GM18907 (cell line): Measurements from ENCODE around the gene RIMBP2.

Source experiments
- ATAC-seq: cut with Tn5 transposase; IDR thresholded peaks from one replicate; pipeline ENCODE4 v1.9.1; 2021; ENCODE audit warnings: mild to moderate bottlenecking, moderate library complexity; ENCODE audit not compliant: unreplicated experiment

RIMBP2 gene

DNA sequence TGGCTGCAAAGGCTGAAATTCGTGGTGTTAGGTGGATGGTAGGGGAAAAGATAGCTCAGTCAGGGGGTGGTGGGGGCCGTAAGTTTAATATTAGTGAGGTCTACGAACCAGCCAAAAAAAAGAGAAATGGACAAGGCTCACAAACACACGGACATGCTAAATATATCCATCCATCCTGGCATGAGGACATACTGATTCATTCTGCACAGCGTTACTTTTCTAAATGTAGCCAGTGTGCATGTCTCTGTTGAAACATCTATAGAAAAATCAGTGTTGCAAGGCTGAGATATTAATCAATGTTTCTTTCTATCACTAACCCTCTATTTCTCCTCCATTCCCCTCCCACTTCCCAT, 227.8 kb downstream of the RIMBP2 start:
- no peak for ATAC-seq

DNA sequence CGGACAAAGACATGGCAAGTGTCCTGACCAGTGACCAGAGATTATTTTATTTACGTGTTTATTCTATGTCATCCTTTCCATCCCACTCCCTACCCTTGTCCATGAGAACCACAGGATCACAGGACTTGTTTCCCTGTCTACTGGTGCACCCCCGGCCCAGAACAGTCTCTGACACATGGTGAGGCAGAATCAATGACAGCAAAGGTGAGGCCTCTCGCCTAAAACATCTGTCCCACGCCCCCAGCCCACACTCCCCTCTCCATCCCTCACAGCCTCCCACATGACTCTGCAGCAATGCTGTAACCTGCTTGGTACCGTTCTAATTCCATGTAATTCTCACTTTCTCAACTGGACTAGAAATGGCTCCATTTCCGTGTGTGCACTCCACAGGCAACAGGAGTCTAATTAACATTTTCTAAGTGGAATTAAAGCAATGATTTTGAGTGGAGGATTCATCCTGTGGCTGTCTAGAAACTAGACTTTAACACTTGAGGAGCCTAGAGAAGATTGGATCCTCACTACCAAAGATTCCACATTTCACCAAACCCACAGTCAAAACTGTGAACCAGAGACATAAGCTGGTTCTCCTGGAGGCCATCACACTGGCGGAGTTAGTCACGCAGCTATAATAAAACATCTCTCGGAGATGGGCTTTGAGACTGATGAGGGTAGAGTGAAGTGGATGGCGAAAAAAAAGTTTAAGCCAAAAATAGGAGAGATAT, 228.3 kb downstream of the RIMBP2 start:
- ATAC-seq, result no peak

DNA sequence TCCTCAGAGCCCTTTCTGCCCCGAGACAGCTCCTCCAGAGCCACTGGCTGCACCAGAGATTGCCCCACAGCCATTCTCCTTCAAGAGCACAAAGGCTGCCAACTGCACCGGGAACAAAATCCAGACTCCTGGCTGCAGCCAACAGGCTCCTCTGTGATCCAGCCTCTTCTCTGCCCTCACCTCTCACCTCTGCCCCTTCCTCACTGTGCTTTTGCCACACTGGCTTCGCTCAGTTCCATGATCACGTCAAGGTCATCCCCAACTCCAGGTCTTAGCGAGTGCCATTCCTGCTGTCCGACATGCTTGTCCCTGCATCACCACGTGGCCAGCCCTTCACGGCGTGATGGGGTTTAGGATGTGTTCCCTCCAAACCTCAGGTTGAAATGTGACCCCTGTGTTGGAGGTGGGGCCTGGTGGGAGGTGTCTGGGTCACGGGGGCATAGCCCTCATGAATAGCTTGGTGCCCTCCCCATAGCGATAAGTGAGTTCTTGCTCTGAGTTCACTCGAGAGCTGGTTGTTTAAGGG, 229.1 kb downstream of the RIMBP2 start:
- no peak for ATAC-seq

DNA sequence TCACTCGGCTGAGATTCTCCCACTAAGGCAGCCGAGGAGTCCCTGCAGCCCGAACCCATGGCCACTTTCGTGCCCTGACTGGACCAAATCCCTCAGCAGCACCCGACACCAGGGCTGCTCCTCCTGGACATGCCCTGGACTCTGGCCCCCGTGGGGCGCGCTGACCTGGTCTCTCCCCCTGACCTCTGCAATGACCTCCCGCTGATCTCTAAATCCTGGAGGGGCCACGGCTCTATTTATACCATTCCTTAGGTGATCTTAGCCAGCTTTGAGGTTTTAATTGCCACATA, 230.0 kb downstream of the RIMBP2 start:
- ATAC-seq, result no peak

DNA sequence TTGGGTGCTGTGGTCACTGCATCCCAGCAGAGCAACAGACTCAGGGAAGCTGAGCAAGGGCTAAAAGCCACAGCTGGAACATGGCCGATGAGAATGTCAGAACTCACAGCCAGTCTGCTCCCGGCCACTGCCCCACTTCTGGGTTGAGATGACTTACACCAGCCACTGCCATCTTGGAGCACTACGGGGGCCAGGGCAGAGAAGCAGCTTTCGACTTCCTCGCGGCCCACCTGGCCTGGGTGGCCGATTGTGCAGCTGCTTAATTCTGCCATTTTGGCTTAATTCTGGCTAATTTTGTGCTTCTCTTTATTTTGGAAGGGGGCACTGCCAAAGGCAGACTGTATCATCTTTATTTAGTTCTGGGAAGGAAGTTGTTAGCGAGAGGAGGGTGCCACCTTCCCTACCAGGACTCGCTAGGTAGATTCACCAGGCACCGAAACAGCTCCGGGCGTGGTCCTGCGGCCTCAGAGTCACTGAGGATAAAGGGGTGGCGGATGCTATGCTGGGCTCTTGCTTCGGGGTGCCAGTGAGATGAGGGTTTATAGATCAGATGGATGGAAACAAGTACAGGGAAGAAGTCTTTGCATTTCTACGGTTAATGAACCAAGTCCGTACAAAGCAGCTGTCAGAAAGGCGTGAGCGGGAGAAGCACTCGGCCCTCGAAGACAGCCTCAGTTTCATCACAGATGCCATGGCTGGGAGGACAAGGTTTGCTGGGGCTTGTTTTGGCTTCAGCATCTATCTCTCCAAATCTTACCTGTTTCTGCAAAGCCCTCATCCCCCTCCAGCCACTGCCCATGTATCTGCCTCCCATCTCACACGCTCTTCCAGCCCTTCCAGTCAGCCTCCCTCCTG, 230.6 kb downstream of the RIMBP2 start:
- ATAC-seq, result no peak

GRCh38 chr12:130484221-130484620, 231.9 kb downstream of the RIMBP2 start:
- no peak for ATAC-seq

- ATAC-seq, result no peak
Measured at GRCh38 chr12:130483616-130484180, 232.4 kb downstream of the RIMBP2 start.

DNA sequence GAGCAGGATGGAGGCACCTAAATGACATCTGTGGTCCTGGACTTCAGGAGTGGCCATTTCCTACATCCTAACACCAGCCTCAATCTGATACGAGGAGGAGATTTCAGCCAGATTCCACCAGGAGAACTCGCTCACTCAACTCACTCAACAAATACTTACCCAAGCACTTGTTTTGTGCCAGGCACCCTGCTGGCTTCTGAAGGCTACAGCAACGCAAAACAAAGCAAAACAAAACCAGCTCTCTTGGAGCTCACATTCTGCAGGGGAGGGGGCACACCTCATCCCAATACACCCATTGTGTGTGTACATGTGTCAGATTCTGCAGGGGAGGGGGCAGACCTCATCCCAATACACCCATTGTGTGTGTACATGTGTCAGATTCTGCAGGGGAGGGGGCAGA, 233.7 kb downstream of the RIMBP2 start:
- ATAC-seq, result no peak

- ATAC-seq, result no peak
Measured at GRCh38 chr12:130481392-130481879, 234.7 kb downstream of the RIMBP2 start.

GRCh38 chr12:130480887-130481286, 235.2 kb downstream of the RIMBP2 start:
- ATAC-seq, result no peak

DNA sequence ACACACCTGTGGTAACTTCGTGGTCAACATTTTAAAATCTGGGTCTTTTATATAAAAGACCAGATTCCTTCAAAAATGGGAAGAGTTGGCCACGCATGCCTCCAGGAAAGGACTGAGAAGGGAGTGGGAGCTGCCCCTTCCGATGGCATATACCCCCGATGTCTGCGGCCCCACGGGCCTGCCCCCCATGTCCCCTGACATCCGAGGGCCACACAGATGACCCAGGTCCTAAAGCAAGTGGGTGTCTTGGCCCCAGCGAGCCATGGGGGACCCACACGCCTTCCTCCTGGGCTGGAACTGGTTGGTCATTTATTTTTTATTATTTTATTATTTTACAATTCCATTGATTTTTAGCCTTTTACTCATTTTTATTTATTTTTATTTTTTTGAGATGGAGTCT, 235.9 kb downstream of the RIMBP2 start:
- no peak for ATAC-seq

GRCh38 chr12:130479401-130480125, 236.5 kb downstream of the RIMBP2 start:
- no peak for ATAC-seq

- ATAC-seq, result no peak
Measured at GRCh38 chr12:130478786-130479185, 237.3 kb downstream of the RIMBP2 start.

GRCh38 chr12:130477701-130478100, 238.4 kb downstream of the RIMBP2 start:
- ATAC-seq, result no peak

DNA sequence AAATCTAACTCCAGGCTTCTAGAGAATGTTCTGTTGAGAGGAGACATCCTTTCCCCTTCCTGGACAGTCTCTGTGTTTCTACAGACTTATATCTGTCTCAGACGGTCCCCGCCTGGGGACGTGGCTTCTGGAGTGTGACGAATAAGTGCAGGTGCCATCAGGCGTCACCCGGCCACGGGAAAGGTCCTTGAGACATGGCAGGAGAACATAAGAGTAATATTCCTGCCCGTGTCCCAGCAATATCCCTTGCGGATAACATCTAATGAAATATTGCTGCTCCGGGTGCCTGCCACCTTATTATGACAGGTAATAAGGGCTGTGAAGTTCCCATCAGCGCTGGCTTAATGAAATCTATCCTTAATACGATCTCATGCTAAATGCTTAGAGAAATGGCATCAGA, 238.8 kb downstream of the RIMBP2 start:
- no peak for ATAC-seq

DNA sequence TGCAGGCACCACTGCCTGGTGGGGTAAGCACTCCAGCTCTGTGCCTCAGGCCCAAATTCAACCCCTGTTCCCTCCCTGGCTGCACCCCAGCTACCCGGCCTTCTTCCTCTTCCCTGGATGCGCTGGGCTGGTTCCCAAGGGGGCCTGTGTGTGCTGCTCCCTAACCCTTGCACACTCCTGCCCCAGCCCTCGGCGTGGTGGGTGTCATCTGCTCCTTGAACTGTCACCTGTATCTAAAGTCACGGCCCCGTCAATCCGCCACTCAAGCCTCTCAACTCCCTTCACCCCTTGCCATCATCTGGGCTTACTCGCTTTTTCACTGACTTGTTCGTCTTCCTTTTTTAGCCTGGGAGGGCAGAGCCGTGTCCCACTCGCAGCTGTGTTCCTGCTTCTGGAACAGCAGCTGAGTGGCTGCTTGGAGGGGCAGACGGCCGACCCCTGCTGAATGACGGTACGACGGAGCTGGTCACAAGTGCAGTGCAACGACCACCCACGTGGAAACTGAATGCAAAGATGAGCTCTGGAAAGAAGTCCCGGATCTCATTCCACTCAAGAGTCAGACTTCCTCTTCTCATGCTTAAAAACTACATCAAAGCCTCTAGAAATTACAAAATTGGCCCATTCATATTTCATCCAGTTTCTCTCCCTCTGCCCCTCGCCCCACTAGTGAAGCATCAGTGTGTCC, 239.5 kb downstream of the RIMBP2 start:
- no peak for ATAC-seq

- ATAC-seq, result no peak
Measured at GRCh38 chr12:130474599-130475269, 241.4 kb downstream of the RIMBP2 start.

- no peak for ATAC-seq
Measured at GRCh38 chr12:130473266-130473665, 242.8 kb downstream of the RIMBP2 start.

GRCh38 chr12:130470969-130471368, 245.1 kb downstream of the RIMBP2 start:
- ATAC-seq, result no peak

DNA sequence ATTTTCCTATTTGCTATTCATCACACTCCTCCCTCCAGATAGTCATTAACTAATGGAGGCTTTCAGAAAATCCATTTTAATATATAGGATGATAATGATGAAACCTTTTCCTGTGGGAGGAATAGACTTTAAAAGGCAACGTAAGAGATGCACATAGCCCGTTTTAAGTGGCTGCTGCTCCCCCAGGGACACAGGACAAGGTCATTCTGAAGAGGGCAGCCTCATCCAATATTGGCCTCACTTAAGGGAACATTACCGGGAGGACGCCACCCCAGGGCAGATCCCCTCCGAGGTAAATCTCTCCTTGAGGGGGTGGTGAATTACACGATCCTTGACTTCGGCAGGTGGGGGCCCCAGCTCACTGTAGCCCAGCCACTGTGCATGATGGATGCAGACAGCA, 246.5 kb downstream of the RIMBP2 start:
- no peak for ATAC-seq
